Measurements from ENCODE around the gene THADA. TPM values are rescaled to one million over a fixed set of nuclear protein-coding genes. Genes with fewer than 3 reads are reported as not detected.
A peak's percentile ranks its signal among the peaks of the same experiment; 100 is the strongest.

THADA gene
- total RNA-seq, 1 donor from 2014 or later = 32.9 TPM

DNA sequence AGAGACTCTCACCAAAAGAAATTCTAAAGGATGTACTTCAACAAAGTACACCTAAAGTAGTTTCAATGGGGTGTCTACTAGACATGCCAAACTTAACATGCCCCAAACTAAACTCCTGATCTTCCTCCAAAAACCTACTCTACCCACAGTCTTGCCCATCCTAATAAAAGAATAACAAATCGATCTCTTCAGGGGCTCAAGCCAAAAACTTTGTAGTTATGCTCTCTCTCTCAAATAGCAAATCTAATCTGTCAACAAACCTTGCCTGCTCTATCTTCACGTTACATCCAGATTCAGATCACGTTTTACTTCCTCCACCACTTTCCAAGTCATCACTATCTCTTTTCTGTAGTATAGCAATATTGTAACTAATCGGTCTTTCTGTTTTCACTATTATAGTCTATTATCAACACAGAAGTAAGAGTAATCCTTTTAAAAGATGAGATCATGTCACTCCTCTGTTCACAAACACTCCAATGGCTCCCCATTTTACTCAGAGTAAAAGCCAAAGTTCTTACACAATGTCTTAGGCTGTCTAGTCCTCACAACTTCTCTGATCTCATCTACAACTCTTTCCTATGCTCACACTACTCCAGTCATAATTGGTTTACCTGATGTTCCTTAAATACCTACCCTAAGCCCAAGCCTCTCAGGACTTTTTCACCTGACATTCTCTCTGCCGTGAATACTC lies 79.9 kb downstream of the THADA start:
- H3K36me3 ChIP-seq = no peaks in the 10 kb centered on the region
- ATAC-seq (no peak), DNase-seq (no peak)
- no peaks in the 10 kb centered on the region for H3K27me3 ChIP-seq
- TF ChIP-seq, protein P1, sequence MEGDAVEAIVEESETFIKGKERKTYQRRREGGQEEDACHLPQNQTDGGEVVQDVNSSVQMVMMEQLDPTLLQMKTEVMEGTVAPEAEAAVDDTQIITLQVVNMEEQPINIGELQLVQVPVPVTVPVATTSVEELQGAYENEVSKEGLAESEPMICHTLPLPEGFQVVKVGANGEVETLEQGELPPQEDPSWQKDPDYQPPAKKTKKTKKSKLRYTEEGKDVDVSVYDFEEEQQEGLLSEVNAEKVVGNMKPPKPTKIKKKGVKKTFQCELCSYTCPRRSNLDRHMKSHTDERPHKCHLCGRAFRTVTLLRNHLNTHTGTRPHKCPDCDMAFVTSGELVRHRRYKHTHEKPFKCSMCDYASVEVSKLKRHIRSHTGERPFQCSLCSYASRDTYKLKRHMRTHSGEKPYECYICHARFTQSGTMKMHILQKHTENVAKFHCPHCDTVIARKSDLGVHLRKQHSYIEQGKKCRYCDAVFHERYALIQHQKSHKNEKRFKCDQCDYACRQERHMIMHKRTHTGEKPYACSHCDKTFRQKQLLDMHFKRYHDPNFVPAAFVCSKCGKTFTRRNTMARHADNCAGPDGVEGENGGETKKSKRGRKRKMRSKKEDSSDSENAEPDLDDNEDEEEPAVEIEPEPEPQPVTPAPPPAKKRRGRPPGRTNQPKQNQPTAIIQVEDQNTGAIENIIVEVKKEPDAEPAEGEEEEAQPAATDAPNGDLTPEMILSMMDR (IDR thresholded peaks at IDR 0.05) = no peak
- peaks cover 52% of the 10 kb centered on the region for H3K4me1 ChIP-seq
- intact Hi-C loops (cut with DNase I) = no loop called here
- peak overlapping the region; percentile 25 for H3K27ac ChIP-seq
- H3K4me3 ChIP-seq = no peak overlapping the region
- H3K9me3 ChIP-seq = no peaks in the 10 kb centered on the region

DNA sequence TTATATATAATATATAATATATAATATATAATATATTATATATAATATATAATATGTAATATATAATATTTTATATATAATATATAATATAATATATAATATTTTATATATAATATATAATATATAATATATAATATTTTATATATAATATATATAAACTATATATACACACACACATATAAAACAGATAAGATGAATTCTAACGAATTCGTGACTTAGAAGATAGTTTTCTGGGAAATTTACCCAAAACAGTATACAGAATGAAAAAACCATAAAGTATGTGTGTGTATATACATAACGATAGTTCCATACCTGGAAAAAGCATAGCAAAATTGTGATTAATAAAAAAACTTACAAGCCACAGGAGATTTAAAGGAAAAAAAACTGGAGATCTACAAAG lies 80.6 kb downstream of the THADA start:
- no peak for DNase-seq
- TF ChIP-seq, protein P1 (IDR thresholded peaks at IDR 0.05) = no peak
- Histone ChIP-seq H3K4me3 (no peak overlapping the region), H3K27me3 (no peaks in the 10 kb centered on the region), H3K36me3 (no peaks in the 10 kb centered on the region), H3K9me3 (no peaks in the 10 kb centered on the region), H3K4me1 (peaks cover 50% of the 10 kb centered on the region), H3K27ac (peak overlapping the region; percentile 25)
- intact Hi-C loops (cut with DNase I) = no loop called here
- no peak for ATAC-seq

DNA sequence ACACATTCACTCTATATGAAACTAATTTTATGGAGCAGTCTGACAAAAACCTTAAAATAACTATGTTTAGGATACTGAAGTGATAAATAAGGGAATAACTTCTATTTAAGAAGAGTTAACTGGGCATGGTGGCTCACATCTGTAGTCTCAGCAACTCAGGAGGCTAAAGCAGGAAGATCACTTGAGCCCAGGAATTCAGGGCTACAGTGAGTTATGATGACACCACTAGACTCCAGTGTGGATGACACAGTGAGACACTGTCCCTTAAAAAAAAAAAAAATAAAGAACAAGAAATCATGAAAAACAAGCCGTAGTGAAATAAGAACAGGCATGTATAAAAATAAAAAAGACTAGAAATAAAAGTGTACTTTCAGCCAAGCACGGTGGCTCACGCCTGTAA lies 82.0 kb downstream of the THADA start:
- H3K4me1 ChIP-seq = peaks cover 36% of the 10 kb centered on the region
- H3K9me3 ChIP-seq = no peaks in the 10 kb centered on the region
- intact Hi-C loops (cut with DNase I) = no loop called here
- H3K4me3 ChIP-seq = no peak overlapping the region
- ATAC-seq = no peak
- TF ChIP-seq, protein P1 (IDR thresholded peaks at IDR 0.05) = no peak
- no peak overlapping the region for H3K27ac ChIP-seq
- H3K27me3 ChIP-seq = no peaks in the 10 kb centered on the region
- DNase-seq = no peak
- H3K36me3 ChIP-seq = no peaks in the 10 kb centered on the region

DNA sequence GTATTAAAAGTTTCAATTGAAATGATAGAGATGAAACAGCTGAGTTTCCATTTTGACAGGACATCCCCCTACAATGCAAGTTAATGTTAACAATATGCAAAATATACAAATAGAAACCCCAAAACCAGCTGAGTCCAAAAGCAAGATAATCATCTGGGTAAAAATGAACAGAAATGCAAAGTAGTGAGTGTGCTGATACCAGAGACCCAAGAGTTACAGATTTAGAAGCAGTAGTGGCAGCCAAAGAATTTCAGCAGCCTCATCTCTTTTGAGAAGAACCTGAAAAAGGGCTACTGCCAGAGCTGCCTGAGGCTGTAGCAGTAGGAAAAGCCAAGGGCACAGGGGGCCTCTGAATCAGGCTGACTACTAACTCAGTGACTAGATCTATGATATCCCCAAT lies 82.6 kb downstream of the THADA start:
- peak overlapping the region; percentile 39 for H3K27ac ChIP-seq

DNA sequence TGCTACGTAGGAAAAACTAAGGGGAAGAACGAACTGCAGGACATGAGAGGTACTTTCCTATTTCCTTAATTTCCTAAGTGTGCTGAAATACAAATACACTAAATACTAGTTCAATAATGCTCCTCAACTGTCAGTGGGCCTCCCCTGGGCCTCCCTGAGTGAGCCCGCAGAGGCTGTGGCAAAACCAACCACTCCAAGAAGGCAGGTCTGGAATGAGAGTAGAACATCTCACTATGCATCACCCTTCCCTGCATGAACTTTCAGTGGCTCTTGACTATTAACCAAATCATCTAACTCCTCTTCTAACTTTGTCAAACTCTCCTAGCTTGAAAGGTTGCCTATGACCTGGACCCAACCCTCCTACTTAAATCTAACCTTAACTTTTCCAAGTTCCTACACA lies 84.6 kb downstream of the THADA start:
- Histone ChIP-seq H3K27me3 (no peaks in the 10 kb centered on the region), H3K4me3 (no peak overlapping the region), H3K4me1 (peaks cover 14% of the 10 kb centered on the region), H3K27ac (no peak overlapping the region), H3K36me3 (peaks cover 16% of the 10 kb centered on the region), H3K9me3 (no peaks in the 10 kb centered on the region)
- intact Hi-C loops (cut with DNase I) = no loop called here
- DNase-seq (no peak), ATAC-seq (no peak)
- TF ChIP-seq, protein P1 (IDR thresholded peaks at IDR 0.05) = no peak

More for the DNA sequence above, 82.6 kb downstream of the THADA start:
- ATAC-seq (no peak), DNase-seq (no peak)
- Histone ChIP-seq H3K4me1 (peaks cover 31% of the 10 kb centered on the region), H3K9me3 (no peaks in the 10 kb centered on the region), H3K27me3 (no peaks in the 10 kb centered on the region), H3K4me3 (no peak overlapping the region), H3K36me3 (peaks cover 4% of the 10 kb centered on the region)
- TF ChIP-seq, protein P1 (IDR thresholded peaks at IDR 0.05) = no peak
- intact Hi-C loops (cut with DNase I) = no loop called here

DNA sequence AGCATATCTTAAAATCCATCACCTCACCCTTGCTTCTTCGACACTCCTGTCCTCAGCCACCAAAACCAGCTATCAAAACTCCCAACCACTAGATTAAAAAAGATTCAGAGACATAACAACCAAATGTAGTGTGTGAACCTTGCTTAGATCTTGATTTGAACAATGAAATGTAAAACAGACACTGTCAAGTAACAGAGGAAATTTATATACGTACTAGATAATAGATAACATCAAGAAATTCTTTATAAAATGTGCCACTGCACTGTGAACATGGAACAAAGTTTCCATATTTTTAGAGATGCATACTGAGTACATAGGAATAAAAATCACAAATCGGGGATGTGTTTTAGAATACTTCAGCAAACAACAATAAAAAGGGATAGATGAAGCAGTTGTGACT lies 86.0 kb downstream of the THADA start:
- Histone ChIP-seq H3K36me3 (peaks cover 24% of the 10 kb centered on the region), H3K4me1 (peaks cover 6% of the 10 kb centered on the region), H3K4me3 (no peak overlapping the region), H3K27me3 (no peaks in the 10 kb centered on the region), H3K27ac (no peak overlapping the region), H3K9me3 (no peaks in the 10 kb centered on the region)
- no peak for ATAC-seq
- intact Hi-C loops (cut with DNase I) = no loop called here
- TF ChIP-seq, protein P1 (IDR thresholded peaks at IDR 0.05) = no peak
- DNase-seq = no peak
